Astrocyte (in vitro differentiated cells and primary cell): ENCODE data around the gene APEX1. TPM values are rescaled to one million over a fixed set of nuclear protein-coding genes. Genes with fewer than 3 reads are reported as not detected.

ENCODE experiments used
- DNase-seq: peaks from one replicate; pipeline ENCODE4 v3.0.0-alpha.2; 2010; ENCODE audit warnings: low read depth
- FAIRE-seq: peaks from 2 replicates; lab custom pipeline; 2011; peaks lifted over from hg19 to GRCh38; lab: Jason Lieb, UNC
- H2AFZ ChIP-seq: 2 replicates; pipeline ENCODE4 v1.6.0; 2012; ENCODE audit warnings: low read depth, low read length, inconsistent platforms
- H3K27ac ChIP-seq: 2 replicates; pipeline ENCODE4 v1.5.1; 2011; ENCODE audit warnings: low read depth, low read length, inconsistent platforms
- H3K27me3 ChIP-seq: 2 replicates; pipeline ENCODE4 v1.6.0; 2011; ENCODE audit warnings: low read length, inconsistent platforms; ENCODE audit not compliant: insufficient read depth
- H3K36me3 ChIP-seq: 2 replicates; pipeline ENCODE4 v1.5.1; 2011; ENCODE audit warnings: low read length, inconsistent platforms; ENCODE audit not compliant: insufficient read depth
- H3K4me1 ChIP-seq: 2 replicates; pipeline ENCODE4 v1.5.1; 2011; ENCODE audit warnings: low read length, inconsistent platforms; ENCODE audit not compliant: insufficient read depth
- H3K4me2 ChIP-seq: 2 replicates; pipeline ENCODE4 v1.6.0; 2012; ENCODE audit warnings: low read length, inconsistent platforms
- H3K4me3 ChIP-seq: 2 replicates; pipeline ENCODE4 v1.5.1; 2011; ENCODE audit warnings: low read depth, mild to moderate bottlenecking, low read length, inconsistent platforms; ENCODE audit not compliant: insufficient read depth
- H3K79me2 ChIP-seq: 2 replicates; pipeline ENCODE4 v1.6.0; 2012; ENCODE audit warnings: mild to moderate bottlenecking, low read length, inconsistent platforms; ENCODE audit not compliant: insufficient read depth
- H3K9ac ChIP-seq: 2 replicates; pipeline ENCODE4 v1.6.0; 2012; ENCODE audit warnings: mild to moderate bottlenecking, low read length, inconsistent platforms
- H3K9me3 ChIP-seq: 2 replicates; pipeline ENCODE4 v1.5.1; 2012; ENCODE audit warnings: low read depth, mild to moderate bottlenecking, low read length, inconsistent platforms; ENCODE audit not compliant: insufficient read depth
- H4K20me1 ChIP-seq: 2 replicates; pipeline ENCODE4 v1.6.0; 2012; ENCODE audit warnings: low read length, inconsistent platforms; ENCODE audit not compliant: insufficient read depth
- H3K27ac Mint-ChIP-seq: one replicate; pipeline ENCODE4 v1.8.0; 2021; ENCODE audit warnings: mild to moderate bottlenecking, mixed read lengths; ENCODE audit not compliant: unreplicated experiment
- H3K27me3 Mint-ChIP-seq: one replicate; pipeline ENCODE4 v1.8.0; 2021; ENCODE audit warnings: low read depth, mixed read lengths; ENCODE audit not compliant: unreplicated experiment
- H3K36me3 Mint-ChIP-seq: one replicate; pipeline ENCODE4 v1.8.0; 2021; ENCODE audit warnings: low read depth, mixed read lengths; ENCODE audit not compliant: unreplicated experiment
- H3K4me1 Mint-ChIP-seq: one replicate; pipeline ENCODE4 v1.8.0; 2021; ENCODE audit warnings: low read depth, mixed read lengths; ENCODE audit not compliant: unreplicated experiment
- H3K4me3 Mint-ChIP-seq: one replicate; pipeline ENCODE4 v1.8.0; 2021; ENCODE audit warnings: mild to moderate bottlenecking, moderate library complexity, mixed read lengths; ENCODE audit not compliant: unreplicated experiment
- H3K9me3 Mint-ChIP-seq: one replicate; pipeline ENCODE4 v1.8.0; 2021; ENCODE audit warnings: mild to moderate bottlenecking, mixed read lengths; ENCODE audit not compliant: unreplicated experiment
- CTCF ChIP-seq: IDR thresholded peaks from 2 replicates; pipeline ENCODE4 v1.5.1; 2011; ENCODE audit warnings: low read depth, mild to moderate bottlenecking, inconsistent platforms, low read length, moderate library complexity; ENCODE audit not compliant: insufficient read depth
- EZH2 ChIP-seq: IDR thresholded peaks from 2 replicates; pipeline ENCODE4 v1.6.1; 2012; ENCODE audit warnings: mild to moderate bottlenecking, low read length, inconsistent platforms; ENCODE audit not compliant: insufficient read depth
- total RNA-seq: library from RNA; stranded (reverse); gene quantifications from 2 replicates; pipeline ENCODE4 v1.2.1, GENCODE V29; 2021

Gene APEX1
- total RNA-seq, 1 donor from 2014 or later = 142 TPM

- Mint-ChIP-seq H3K27me3 (no peaks in the 10 kb centered on the region), H3K4me1 (peaks cover 14% of the 10 kb centered on the region), H3K4me3 (no peak overlapping the region), H3K27ac (no peak overlapping the region), H3K9me3 (no peaks in the 10 kb centered on the region), H3K36me3 (no peaks in the 10 kb centered on the region)
- Histone ChIP-seq H3K27me3 (peaks cover 6% of the 10 kb centered on the region), H3K79me2 (no peaks in the 10 kb centered on the region), H3K4me3 (no peak overlapping the region), H3K9me3 (no peaks in the 10 kb centered on the region), H3K9ac (no peak overlapping the region), H3K4me1 (no peaks in the 10 kb centered on the region), H4K20me1 (no peaks in the 10 kb centered on the region), H3K4me2 (no peak overlapping the region), H2AFZ (no peak overlapping the region), H3K36me3 (no peaks in the 10 kb centered on the region), H3K27ac (no peak overlapping the region)
- no peak for TF ChIP-seq EZH2
- TF ChIP-seq CTCF = no peak
- FAIRE-seq = no peak
- DNase-seq = no peak
Observed at GRCh38 chr14:20486684-20487395, 31.8 kb downstream of the APEX1 start.

- Histone ChIP-seq H3K9me3 (no peaks in the 10 kb centered on the region), H4K20me1 (no peaks in the 10 kb centered on the region), H3K36me3 (no peaks in the 10 kb centered on the region), H3K4me3 (no peak overlapping the region), H3K4me2 (no peak overlapping the region), H3K9ac (no peak overlapping the region), H3K27ac (no peak overlapping the region), H3K4me1 (no peaks in the 10 kb centered on the region), H2AFZ (no peak overlapping the region), H3K27me3 (peaks cover 6% of the 10 kb centered on the region), H3K79me2 (no peaks in the 10 kb centered on the region)
- FAIRE-seq (no peak), DNase-seq (no peak)
- Mint-ChIP-seq H3K27ac (no peak overlapping the region), H3K4me3 (no peak overlapping the region), H3K36me3 (no peaks in the 10 kb centered on the region), H3K27me3 (no peaks in the 10 kb centered on the region), H3K4me1 (peaks cover 14% of the 10 kb centered on the region), H3K9me3 (no peaks in the 10 kb centered on the region)
- no peak for TF ChIP-seq CTCF
- TF ChIP-seq EZH2 = no peak
Observed at GRCh38 chr14:20487396-20487725, 32.3 kb downstream of the APEX1 start.
